Endothelial cell of umbilical vein (primary cell): ENCODE results near the gene HDHD5. TPM values are rescaled to one million over a fixed set of nuclear protein-coding genes. Genes with fewer than 3 reads are reported as not detected.

Experiments used
- BruUV-seq: library from RNA; stranded (reverse); fragments of 400-500 nt; replicated peaks from 2 replicates; lab custom pipeline; 2021; lab: Mats Ljungman, UMichigan
- CTCF ChIA-PET: fragments of 300-600, 350-600 bp; sonication (Branson Sonifier 250); formaldehyde crosslinking; loops from one replicate; lab custom pipeline; 2021; ENCODE audit warnings: antibody characterized with exemption, inconsistent platforms; lab: Charles Lee
- POLR2A ChIA-PET: fragments of 300-600, 350-600 bp; sonication (Branson Sonifier 250); formaldehyde crosslinking; loops from one replicate; lab custom pipeline; 2021; ENCODE audit warnings: antibody characterized with exemption, inconsistent platforms; lab: Charles Lee
- DNase-seq: peaks from one replicate; pipeline ENCODE4 v3.0.0-alpha.2; 2011; ENCODE audit warnings: low read depth, low spot score
- FAIRE-seq: peaks from 2 replicates; lab custom pipeline; 2011; peaks lifted over from hg19 to GRCh38; lab: Jason Lieb, UNC
- H2AFZ ChIP-seq: 2 replicates; pipeline ENCODE4 v1.6.0; 2012; ENCODE audit warnings: low read depth, low read length, control low read depth, inconsistent platforms
- H3K27ac ChIP-seq: 2 replicates; pipeline ENCODE4 v1.5.1; 2011; ENCODE audit warnings: low read depth, mild to moderate bottlenecking, control low read depth, low read length, moderate library complexity; ENCODE audit not compliant: insufficient read depth
- H3K27me3 ChIP-seq, 2 experiments: 2 replicates each; pipeline versions ENCODE4 v1.6.0 to v1.6.1; 2011; ENCODE audit warnings: low read length in 2 of 2, mixed read lengths in 1 of 2; ENCODE audit not compliant: control insufficient read depth in 2 of 2, insufficient read depth in 2 of 2
- H3K36me3 ChIP-seq, 2 experiments: 2 replicates in 1 of 2; 3 replicates in 1 of 2; pipeline ENCODE4 v1.5.1; 2011; ENCODE audit warnings: low read length in 2 of 2, mild to moderate bottlenecking in 1 of 2, moderate library complexity in 1 of 2; ENCODE audit not compliant: control insufficient read depth in 2 of 2, insufficient read depth in 2 of 2; ENCODE audit errors: extremely low read depth in 1 of 2
- H3K4me1 ChIP-seq: 3 replicates; pipeline ENCODE4 v1.5.1; 2011; ENCODE audit warnings: mild to moderate bottlenecking, low read length; ENCODE audit not compliant: control insufficient read depth, insufficient read depth; ENCODE audit errors: extremely low read depth
- H3K4me2 ChIP-seq: 2 replicates; pipeline ENCODE4 v1.6.1; 2011; ENCODE audit warnings: low read length, control low read depth, mixed read lengths; ENCODE audit not compliant: insufficient read depth
- H3K4me3 ChIP-seq, 3 experiments: fragments of 200-600 bp in 1 of 3; sonication (generic), shearing (Covaris generic) in 1 of 3; replicated peaks in 1 of 3; 2 replicates each; pipeline ENCODE4 v1.5.1; 2011 to 2016; ENCODE audit warnings: control low read depth in 3 of 3, low read length in 3 of 3, mild to moderate bottlenecking in 2 of 3, inconsistent platforms in 1 of 3, low read depth in 1 of 3, moderate library complexity in 1 of 3; ENCODE audit not compliant: insufficient read depth in 1 of 3
- H3K79me2 ChIP-seq: 2 replicates; pipeline ENCODE4 v1.6.0; 2012; ENCODE audit warnings: low read length, inconsistent platforms; ENCODE audit not compliant: control insufficient read depth, insufficient read depth
- H3K9ac ChIP-seq: replicated peaks from 2 replicates; pipeline ENCODE3; 2011; ENCODE audit warnings: low read length, control low read depth; ENCODE audit not compliant: insufficient read depth; ENCODE audit errors: extremely low read depth
- H3K9me1 ChIP-seq: replicated peaks from 3 replicates; pipeline ENCODE4 v1.6.0; 2011; ENCODE audit warnings: mild to moderate bottlenecking, low read length; ENCODE audit not compliant: control insufficient read depth, insufficient read depth; ENCODE audit errors: extremely low read depth
- H3K9me3 ChIP-seq: replicated peaks from 2 replicates; pipeline ENCODE4 v1.5.1; 2012; ENCODE audit warnings: low read length, inconsistent platforms; ENCODE audit not compliant: control insufficient read depth, insufficient read depth
- H4K20me1 ChIP-seq: replicated peaks from 2 replicates; pipeline ENCODE3; 2011; ENCODE audit warnings: mild to moderate bottlenecking, low read length; ENCODE audit not compliant: control insufficient read depth, insufficient read depth; ENCODE audit errors: extremely low read depth
- CTCF ChIP-seq, 2 donors: IDR thresholded peaks; 1 replicate in 1 of 2; 2 replicates in 1 of 2; pipeline ENCODE4 v1.5.1; 2011; ENCODE audit warnings: low read length in 2 of 2, mild to moderate bottlenecking in 2 of 2, moderate library complexity in 2 of 2, control low read depth in 1 of 2, inconsistent platforms in 1 of 2, low read depth in 1 of 2; ENCODE audit not compliant: insufficient read depth in 1 of 2; ENCODE audit errors: extremely low read depth in 1 of 2
- EZH2 ChIP-seq: IDR thresholded peaks from 2 replicates; pipeline ENCODE4 v1.6.1; 2012; ENCODE audit warnings: borderline replicate concordance, low read depth, mild to moderate bottlenecking, moderate library complexity, low read length, inconsistent platforms; ENCODE audit not compliant: severe bottlenecking
- FOS ChIP-seq: IDR thresholded peaks from 2 replicates; pipeline ENCODE4 v1.6.1; 2011; ENCODE audit warnings: mild to moderate bottlenecking, low read length, moderate library complexity, borderline replicate concordance; ENCODE audit not compliant: insufficient read depth
- GATA2 ChIP-seq: IDR thresholded peaks from 2 replicates; pipeline ENCODE4 v1.7.0; 2011; ENCODE audit warnings: low read depth, mild to moderate bottlenecking, moderate library complexity, mixed read lengths, low read length; ENCODE audit not compliant: insufficient read length, insufficient read depth
- JUN ChIP-seq: IDR thresholded peaks from 2 replicates; pipeline ENCODE4 v1.6.1; 2011; ENCODE audit warnings: borderline replicate concordance, low read depth; ENCODE audit not compliant: insufficient read length, insufficient read depth
- MAX ChIP-seq: IDR thresholded peaks from 2 replicates; pipeline ENCODE4 v1.6.1; 2011; ENCODE audit not compliant: insufficient read depth, insufficient read length
- MYC ChIP-seq: IDR thresholded peaks from one replicate; pipeline ENCODE4 v1.6.1; 2011; ENCODE audit warnings: mild to moderate bottlenecking, low read depth, low read length
- POLR2A ChIP-seq: IDR thresholded peaks from 2 replicates; pipeline ENCODE4 v1.6.1; 2012; ENCODE audit warnings: low read depth, mild to moderate bottlenecking, control low read depth, low read length
- POLR2AphosphoS5 ChIP-seq: IDR thresholded peaks from 2 replicates; pipeline ENCODE4 v1.6.1; 2012; ENCODE audit warnings: low read depth, mild to moderate bottlenecking, control low read depth, low read length, moderate library complexity; ENCODE audit not compliant: insufficient read depth
- dilution Hi-C: fragments of 300-500 bp; cut with MboI; formaldehyde crosslinking; loops from one replicate; pipeline ENCODE4 v1.15.0; 2019; ENCODE audit warnings: low sequenced_read_pairs; ENCODE audit not compliant: extremely low pct_ligation_motif_present
- intact Hi-C: fragments of 100-400 bp; cut with micrococcal nuclease; formaldehyde crosslinking; loops from one replicate; pipeline ENCODE4 v1.10.0; 2022
- polyA plus RNA-seq, 4 experiments: library from polyadenylated mRNA; depleted of rRNA in 3 of 4; stranded (reverse) in 3 of 4; unstranded in 1 of 4; fragments of >200 nt; gene quantifications; 2 replicates each; pipeline versions ENCODE4 v1.2.1 to v1.2.3, GENCODE V29; 2011 to 2012; ENCODE audit warnings: missing spikeins in 1 of 4
- total RNA-seq: library from RNA; stranded (reverse); gene quantifications from 2 replicates; pipeline ENCODE4 v1.2.3, GENCODE V29; 2021

The HDHD5 gene
- total and polyA plus RNA-seq, 2 donors (not counting 3 experiments of a cell fraction or from before 2014, with no cell fraction given), result 28.1 to 54.1 TPM

- ChIA-PET POLR2A (no interaction called here), CTCF (interaction anchor here (2.1 to 2.3 kb wide), 2 partner anchors 57 to 386 kb away, joined by 7 read pairs; no protein-coding TSS in a partner anchor)
- Histone ChIP-seq H4K20me1 (no peaks in the 10 kb centered on the region), H3K9me3 (no peaks in the 10 kb centered on the region), H3K79me2 (no peaks in the 10 kb centered on the region), H3K9ac (no peak overlapping the region), H3K4me1 (no peaks in the 10 kb centered on the region), H3K27ac (no peak overlapping the region), H2AFZ (no peak overlapping the region), H3K4me2 (no peak overlapping the region), H3K9me1 (no peaks in the 10 kb centered on the region), H3K27me3 (peaks cover 13 to 14% of the 10 kb centered on the region in 2 experiments), H3K4me3 (no peak overlapping the region), H3K36me3 (no peaks in the 10 kb centered on the region)
- no peak for DNase-seq
- TF ChIP-seq POLR2AphosphoS5 (no peak), POLR2A (no peak), MYC (no peak), MAX (no peak), JUN (no peak), GATA2 (no peak), EZH2 (no peak), CTCF (IDR thresholded peaks at IDR 0.05; ENCODE audit: extremely low read depth in 1 of 2, insufficient read depth in 1 of 2, low read depth in 1 of 2, low read length in 2 of 2) (no peak), FOS (no peak)
- dilution Hi-C loops, result no loop called here
- intact Hi-C loops, result no loop called here
- BruUV-seq, result no TSS peak
- no peak for FAIRE-seq
Observed at GRCh38 chr22:17115236-17115635, 43.8 kb downstream of the HDHD5 start.
